CD4-positive, alpha-beta T cell (primary cell): ENCODE results near the gene TMEM139. TPM values are rescaled to one million over a fixed set of nuclear protein-coding genes. Genes with fewer than 3 reads are reported as not detected.

Source experiments
- ATAC-seq: fragments of 200-7000 bp; cut with Tn5 transposase; one replicate; pipeline ENCODE4 v1.10.0; 2022; ENCODE audit warnings: mild to moderate bottlenecking; ENCODE audit not compliant: poor library complexity
- CTCF ChIA-PET: fragments of 350-600 bp; sonication (Branson Sonifier 250); formaldehyde crosslinking; loops from one replicate; lab custom pipeline; 2021; ENCODE audit warnings: antibody characterized with exemption, inconsistent platforms; lab: Charles Lee
- POLR2A ChIA-PET: fragments of 350-600 bp; sonication (Branson Sonifier 250); formaldehyde crosslinking; loops from one replicate; lab custom pipeline; 2021; ENCODE audit warnings: antibody characterized with exemption, inconsistent platforms; lab: Charles Lee
- DNase-seq, 14 experiments: peaks; one replicate each; pipeline ENCODE4 v3.0.0-alpha.2; 2013 to 2020; ENCODE audit warnings: mixed read lengths in 2 of 14
- H3K27ac ChIP-seq, 2 donors: one replicate each; pipeline versions ENCODE4 v1.5.1 to v1.7.0; 2013; ENCODE audit warnings: low read length in 2 of 2, low read depth in 1 of 2, mild to moderate bottlenecking in 1 of 2
- H3K27me3 ChIP-seq, 2 experiments: 1 replicate in 1 of 2; 2 replicates in 1 of 2; pipeline versions ENCODE4 v1.6.1 to v1.7.0; 2013; ENCODE audit warnings: low read length in 2 of 2, control low read depth in 1 of 2, mild to moderate bottlenecking in 1 of 2, moderate library complexity in 1 of 2; ENCODE audit not compliant: insufficient read depth in 2 of 2, control insufficient read depth in 1 of 2
- H3K36me3 ChIP-seq: one replicate; pipeline ENCODE4 v1.6.1; 2013; ENCODE audit warnings: low read length, control low read depth; ENCODE audit not compliant: insufficient read depth
- H3K4me1 ChIP-seq: one replicate; pipeline ENCODE4 v1.6.1; 2013; ENCODE audit warnings: low read length, control low read depth; ENCODE audit not compliant: insufficient read depth
- H3K4me3 ChIP-seq: one replicate; pipeline ENCODE4 v1.5.1; 2013; ENCODE audit warnings: mild to moderate bottlenecking, low read length, moderate library complexity
- H3K9me3 ChIP-seq, 2 experiments: 1 replicate in 1 of 2; 2 replicates in 1 of 2; pipeline versions ENCODE4 v1.6.1 to v1.7.0; 2013; ENCODE audit warnings: low read length in 2 of 2, mild to moderate bottlenecking in 2 of 2, control low read depth in 1 of 2, moderate library complexity in 1 of 2; ENCODE audit not compliant: control insufficient read depth in 1 of 2, insufficient read depth in 1 of 2
- H3K27ac Mint-ChIP-seq: one replicate; pipeline ENCODE4 v1.8.0; 2020; ENCODE audit warnings: mixed read lengths
- H3K27me3 Mint-ChIP-seq: one replicate; pipeline ENCODE4 v1.8.0; 2021; ENCODE audit warnings: mixed read lengths
- H3K36me3 Mint-ChIP-seq: one replicate; pipeline ENCODE4 v1.8.0; 2021; ENCODE audit warnings: low read depth, mixed read lengths
- H3K4me1 Mint-ChIP-seq: one replicate; pipeline ENCODE4 v1.8.0; 2021; ENCODE audit warnings: low read depth, mixed read lengths
- H3K4me3 Mint-ChIP-seq: one replicate; pipeline ENCODE4 v1.8.0; 2020; ENCODE audit warnings: mild to moderate bottlenecking, mixed read lengths
- H3K9me3 Mint-ChIP-seq: one replicate; pipeline ENCODE4 v1.8.0; 2020; ENCODE audit warnings: mixed read lengths
- intact Hi-C, 2 experiments: fragments of 100-400 bp; cut with DNase I in 1 of 2; cut with micrococcal nuclease in 1 of 2; formaldehyde crosslinking; loops; one replicate each; pipeline versions ENCODE4 v1.15.1 to v1.9.0; 2023 to 2025; cut with DNase I, micrococcal nuclease
- total RNA-seq, 174 experiments: library from RNA in 2 of 174; stranded (reverse) in 2 of 174; gene quantifications; one replicate each; pipeline ENCODE4 v1.2.3 and lab custom pipeline; 2021 to 2026
- TF ChIP-seq, protein P1 (sequence below): fragments of 200-600 bp; IDR thresholded peaks from one replicate; pipeline ENCODE4 v1.8.0; 2022; ENCODE audit warnings: antibody characterized with exemption, mild to moderate bottlenecking

TMEM139 gene
- total RNA-seq, 2 experiments from 2014 or later: 0.20 to 0.27 TPM

DNA sequence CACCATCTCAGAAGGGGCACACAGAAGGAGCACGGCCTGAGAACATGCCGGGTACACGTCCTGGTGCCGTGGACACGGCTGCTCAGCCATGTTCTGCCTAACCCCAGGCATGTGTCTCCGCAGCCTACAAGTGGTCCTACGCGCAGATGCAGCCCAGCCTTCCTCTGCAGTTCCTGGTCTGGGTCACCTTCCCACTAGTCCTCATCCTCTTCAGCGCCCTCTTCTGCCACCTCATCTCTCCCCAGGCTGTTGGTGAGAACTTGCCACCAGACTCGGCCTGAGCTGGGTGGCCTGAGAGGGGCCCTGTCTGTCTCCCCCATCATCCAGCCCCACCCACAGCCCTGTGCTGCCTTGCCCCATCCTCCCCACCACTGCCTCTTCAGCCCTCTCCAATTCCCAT lies 36.5 kb downstream of the TMEM139 start:
- Mint-ChIP-seq H3K4me1 (peaks cover 9% of the 10 kb centered on the region), H3K27me3 (no peaks in the 10 kb centered on the region), H3K36me3 (no peaks in the 10 kb centered on the region), H3K4me3 (no peak overlapping the region), H3K27ac (no peak overlapping the region), H3K9me3 (no peaks in the 10 kb centered on the region)
- H3K27me3 ChIP-seq: no peaks in the 10 kb centered on the region
- no peak for ATAC-seq
- no peaks in the 10 kb centered on the region for H3K9me3 ChIP-seq
- H3K4me1 ChIP-seq: no peaks in the 10 kb centered on the region
- CTCF ChIA-PET: no interaction called here
- no peak overlapping the region for H3K27ac ChIP-seq
- TF ChIP-seq, protein P1, sequence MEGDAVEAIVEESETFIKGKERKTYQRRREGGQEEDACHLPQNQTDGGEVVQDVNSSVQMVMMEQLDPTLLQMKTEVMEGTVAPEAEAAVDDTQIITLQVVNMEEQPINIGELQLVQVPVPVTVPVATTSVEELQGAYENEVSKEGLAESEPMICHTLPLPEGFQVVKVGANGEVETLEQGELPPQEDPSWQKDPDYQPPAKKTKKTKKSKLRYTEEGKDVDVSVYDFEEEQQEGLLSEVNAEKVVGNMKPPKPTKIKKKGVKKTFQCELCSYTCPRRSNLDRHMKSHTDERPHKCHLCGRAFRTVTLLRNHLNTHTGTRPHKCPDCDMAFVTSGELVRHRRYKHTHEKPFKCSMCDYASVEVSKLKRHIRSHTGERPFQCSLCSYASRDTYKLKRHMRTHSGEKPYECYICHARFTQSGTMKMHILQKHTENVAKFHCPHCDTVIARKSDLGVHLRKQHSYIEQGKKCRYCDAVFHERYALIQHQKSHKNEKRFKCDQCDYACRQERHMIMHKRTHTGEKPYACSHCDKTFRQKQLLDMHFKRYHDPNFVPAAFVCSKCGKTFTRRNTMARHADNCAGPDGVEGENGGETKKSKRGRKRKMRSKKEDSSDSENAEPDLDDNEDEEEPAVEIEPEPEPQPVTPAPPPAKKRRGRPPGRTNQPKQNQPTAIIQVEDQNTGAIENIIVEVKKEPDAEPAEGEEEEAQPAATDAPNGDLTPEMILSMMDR: no peak
- H3K4me3 ChIP-seq: no peak overlapping the region
- intact Hi-C loops: no loop called here
- no peak for DNase-seq
- H3K36me3 ChIP-seq: no peaks in the 10 kb centered on the region
- POLR2A ChIA-PET: no interaction called here

GRCh38 chr7:143321734-143322133 lies 37.0 kb downstream of the TMEM139 start:
- H3K4me3 ChIP-seq: no peak overlapping the region
- POLR2A ChIA-PET: no interaction called here
- TF ChIP-seq, protein P1: no peak
- no peaks in the 10 kb centered on the region for H3K9me3 ChIP-seq
- ATAC-seq: no peak
- H3K4me3 Mint-ChIP-seq: no peak overlapping the region
- H3K4me1 Mint-ChIP-seq: peaks cover 9% of the 10 kb centered on the region
- H3K4me1 ChIP-seq: no peaks in the 10 kb centered on the region
- CTCF ChIA-PET: no interaction called here
- no peaks in the 10 kb centered on the region for H3K36me3 ChIP-seq
- no peak overlapping the region for H3K27ac ChIP-seq
- intact Hi-C loops: no loop called here
- H3K9me3 Mint-ChIP-seq: no peaks in the 10 kb centered on the region
- no peaks in the 10 kb centered on the region for H3K27me3 ChIP-seq
- DNase-seq: peak in 3 of 14 experiments; percentile 17 to 38 (median 28)
- H3K27me3 Mint-ChIP-seq: no peaks in the 10 kb centered on the region
- H3K36me3 Mint-ChIP-seq: no peaks in the 10 kb centered on the region
- no peak overlapping the region for H3K27ac Mint-ChIP-seq

GRCh38 chr7:143322760-143323633 lies 38.2 kb downstream of the TMEM139 start:
- Histone ChIP-seq H3K4me1 (no peaks in the 10 kb centered on the region), H3K27me3 (no peaks in the 10 kb centered on the region), H3K27ac (no peak overlapping the region), H3K36me3 (no peaks in the 10 kb centered on the region), H3K4me3 (no peak overlapping the region), H3K9me3 (no peaks in the 10 kb centered on the region)
- Mint-ChIP-seq H3K4me3 (no peak overlapping the region), H3K27ac (no peak overlapping the region), H3K36me3 (no peaks in the 10 kb centered on the region), H3K4me1 (peaks cover 9% of the 10 kb centered on the region), H3K9me3 (no peaks in the 10 kb centered on the region), H3K27me3 (no peaks in the 10 kb centered on the region)
- ChIA-PET CTCF (no interaction called here), POLR2A (no interaction called here)
- DNase-seq (no peak), ATAC-seq (no peak)
- TF ChIP-seq, protein P1: no peak
- intact Hi-C loops: no loop called here
